HG03045 (cell line): ENCODE results near the gene CHMP1A.
"Not testable (repeated sequence)": the region's sequence is repeated elsewhere in the genome, so short reads cannot be mapped to it uniquely, and the experiment has no call there.

Experiments used
- ATAC-seq: cut with Tn5 transposase; IDR thresholded peaks from one replicate; pipeline ENCODE4 v1.9.1; 2021; ENCODE audit warnings: mild to moderate bottlenecking, moderate library complexity; ENCODE audit not compliant: unreplicated experiment

The CHMP1A gene

GRCh38 chr16:89657442-89658220 lies at the start of gene CHMP1A, which contains the start of gene SPATA33:
CHMP1A (minus strand) TSS chr16:89657708; CDS start chr16:89657588, 120 bp downstream.
SPATA33 (plus strand) TSS chr16:89657836; CDS start chr16:89657912, 76 bp downstream.
- peak; percentile 88 for ATAC-seq

- ATAC-seq: no peak
Measured at GRCh38 chr16:89706518-89707260, 49.2 kb upstream of the CHMP1A start.

GRCh38 chr16:89705006-89705405 lies 47.5 kb upstream of the CHMP1A start:
- no peak for ATAC-seq

- ATAC-seq: no peak
Measured at GRCh38 chr16:89704281-89704680, 46.8 kb upstream of the CHMP1A start.

- peak; percentile 70 for ATAC-seq
Measured at GRCh38 chr16:89701425-89702406, 44.2 kb upstream of the CHMP1A start, which contains the start of gene SPATA2L. SPATA2L (minus strand) TSS chr16:89701705; CDS start chr16:89701232, 473 bp downstream.

GRCh38 chr16:89700649-89701424 lies 43.3 kb upstream of the CHMP1A start:
- ATAC-seq: no peak

DNA sequence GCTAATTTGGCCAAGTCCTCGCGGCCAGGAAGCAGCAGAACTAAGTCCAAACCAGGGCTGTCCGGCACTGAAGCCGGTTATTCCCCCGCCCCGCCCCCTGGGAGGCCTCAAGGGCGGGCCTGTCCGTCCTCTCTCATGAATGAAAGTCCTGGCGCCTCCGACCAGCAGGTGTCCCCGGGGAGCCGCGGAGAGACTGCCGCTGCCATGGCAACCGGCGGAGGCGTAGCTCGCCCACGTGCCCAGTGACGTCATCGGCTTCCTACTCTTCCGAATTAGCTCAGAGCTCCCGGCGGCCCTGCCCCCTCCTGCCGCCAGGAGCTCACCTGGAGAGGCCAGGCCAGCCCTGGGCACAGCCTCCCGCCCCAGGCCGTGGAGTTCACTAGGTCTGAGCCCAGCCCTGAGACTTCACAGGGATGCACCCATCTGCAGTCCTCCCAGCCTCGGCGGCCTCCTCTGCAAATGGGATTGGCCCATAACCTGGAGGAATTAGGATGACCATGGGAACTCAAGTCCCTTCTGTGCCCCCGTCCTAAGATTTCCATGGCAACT lies 42.7 kb upstream of the CHMP1A start:
- ATAC-seq: peak; percentile 37

GRCh38 chr16:89699629-89700099 lies 42.2 kb upstream of the CHMP1A start:
- not testable (repeated sequence) for ATAC-seq

GRCh38 chr16:89698717-89699116 lies 41.2 kb upstream of the CHMP1A start:
- not testable (repeated sequence) for ATAC-seq

GRCh38 chr16:89697616-89698331 lies 40.3 kb upstream of the CHMP1A start:
- no peak for ATAC-seq

DNA sequence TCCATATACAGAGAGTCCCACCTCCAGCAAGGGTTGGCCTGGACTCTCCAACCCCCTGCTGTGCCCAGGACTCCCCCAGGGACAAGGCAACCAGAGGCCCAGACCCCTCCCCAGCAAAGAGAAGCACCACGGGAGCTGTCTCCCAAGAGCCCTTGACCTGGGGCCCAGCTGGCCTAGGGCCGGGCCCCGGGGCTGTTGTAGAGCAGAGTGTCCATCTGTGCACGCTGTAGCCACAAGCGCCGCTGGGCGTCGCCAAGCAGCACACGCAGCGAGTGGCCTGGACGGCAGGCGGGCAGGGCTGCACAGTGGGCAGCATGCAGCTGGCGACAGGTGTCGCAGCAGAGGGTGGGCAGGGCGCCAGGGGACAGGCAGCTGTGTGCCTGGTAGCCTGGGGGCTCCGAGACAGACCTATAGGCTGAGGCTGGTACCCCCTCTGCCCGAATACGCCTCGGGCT lies 39.7 kb upstream of the CHMP1A start:
- no peak for ATAC-seq

DNA sequence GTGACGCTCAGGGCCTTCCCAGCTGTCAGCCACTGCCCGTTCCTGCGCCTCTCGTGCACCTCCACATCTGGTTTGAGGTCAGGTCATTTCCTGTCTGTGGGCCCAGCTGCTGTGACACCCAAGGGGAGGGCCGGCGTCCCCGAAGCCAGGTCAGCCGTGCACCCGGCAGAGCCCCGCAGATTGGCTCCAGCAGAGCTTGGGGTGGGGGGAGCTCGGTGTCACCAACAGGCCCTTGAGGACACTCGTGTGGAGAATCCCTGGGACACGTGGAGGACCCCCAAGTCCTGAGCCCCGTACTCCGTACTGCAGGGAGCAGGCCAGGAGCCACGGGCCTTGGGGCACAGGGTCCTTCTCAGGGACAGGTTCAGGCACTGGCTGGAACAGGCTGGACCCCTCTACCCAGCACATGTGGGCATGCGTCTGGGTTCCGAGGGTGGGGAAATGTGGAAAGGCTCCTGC lies 39.2 kb upstream of the CHMP1A start:
- ATAC-seq: no peak

- ATAC-seq: no peak
Measured at GRCh38 chr16:89695875-89696669, 38.6 kb upstream of the CHMP1A start.

GRCh38 chr16:89695086-89695874 lies 37.8 kb upstream of the CHMP1A start:
- ATAC-seq: no peak

- ATAC-seq: not testable (repeated sequence)
Measured at GRCh38 chr16:89694784-89695085, 37.2 kb upstream of the CHMP1A start.

GRCh38 chr16:89693931-89694783 lies 36.6 kb upstream of the CHMP1A start:
- no peak for ATAC-seq
